Measurements from ENCODE around the gene SRSF3.

- TF ChIP-seq FOXA1 (IDR thresholded peaks at IDR 0.05) = no peak
- TF ChIP-seq SP1 (IDR thresholded peaks at IDR 0.05) = no peak
Observed at GRCh38 chr6:36633370-36633769, 39.2 kb downstream of the SRSF3 start.
